ENCODE measurements around the gene CRYBB2.
"Not testable (repeated sequence)": the region's sequence is repeated elsewhere in the genome, so short reads cannot be mapped to it uniquely, and the experiment has no call there.

The CRYBB2 gene, protein sequence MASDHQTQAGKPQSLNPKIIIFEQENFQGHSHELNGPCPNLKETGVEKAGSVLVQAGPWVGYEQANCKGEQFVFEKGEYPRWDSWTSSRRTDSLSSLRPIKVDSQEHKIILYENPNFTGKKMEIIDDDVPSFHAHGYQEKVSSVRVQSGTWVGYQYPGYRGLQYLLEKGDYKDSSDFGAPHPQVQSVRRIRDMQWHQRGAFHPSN

GRCh38 chr22:25219211-25219689 is at the start of gene CRYBB2:
Gene CRYBB2 (plus strand): TSS chr22:25219639. CDS start chr22:25221430, 1,791 bp downstream.
- no peak for DNase-seq (ENCODE audit: low read depth)

GRCh38 chr22:25170426-25170980 is 48.9 kb upstream of the CRYBB2 start:
- DNase-seq (ENCODE audit: low read depth) = no peak

DNA sequence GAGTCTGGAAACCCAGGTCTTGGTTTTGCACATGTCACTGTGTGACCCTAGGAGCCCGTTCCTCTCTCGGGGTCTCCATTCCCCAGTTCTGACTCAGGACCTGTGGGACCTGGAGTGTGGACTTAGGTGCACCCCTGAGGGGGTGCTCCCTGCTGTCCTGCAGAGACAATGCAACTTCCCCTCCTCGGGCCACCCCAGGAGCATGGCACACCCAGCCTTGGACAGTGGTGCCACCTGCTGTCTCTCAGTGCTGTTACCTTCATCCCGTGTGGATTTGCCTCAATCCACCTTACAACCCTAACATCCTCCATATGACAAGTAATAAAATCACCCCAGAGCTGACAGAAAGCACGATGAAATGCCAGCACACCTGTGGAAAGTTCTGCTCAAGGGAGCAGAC is 47.3 kb upstream of the CRYBB2 start:
- no peak for DNase-seq (ENCODE audit: low read depth)

- DNase-seq (ENCODE audit: low read depth) = no peak
These were observed 45.1 kb upstream of the CRYBB2 start for GRCh38 chr22:25174156-25174887.

DNA sequence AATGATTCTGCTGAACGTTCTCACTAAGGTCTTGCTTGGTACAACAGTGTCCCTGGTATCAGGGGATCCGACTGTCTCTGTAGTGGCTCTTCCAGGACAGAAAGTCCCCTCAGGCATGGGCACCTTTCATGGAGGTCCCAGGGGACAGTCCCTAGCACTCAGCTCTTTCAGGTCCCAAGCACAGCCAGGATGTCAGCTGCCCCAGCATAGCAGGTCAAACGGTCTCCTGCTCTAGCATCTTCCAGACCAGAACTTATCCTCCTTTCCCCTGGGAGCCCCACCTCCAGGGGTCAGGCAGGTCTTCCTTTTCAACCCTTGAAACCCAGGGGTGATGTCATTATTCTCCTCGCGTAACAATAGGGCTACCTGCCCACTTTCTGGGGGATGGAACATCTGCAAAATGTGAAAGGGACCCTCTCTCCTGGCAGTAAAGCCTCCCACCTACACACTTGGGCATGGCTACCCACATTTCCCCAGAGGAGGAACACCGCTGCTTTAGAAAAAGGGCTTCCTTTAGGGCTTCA is 44.5 kb upstream of the CRYBB2 start:
- no peak for DNase-seq (ENCODE audit: low read depth)

DNA sequence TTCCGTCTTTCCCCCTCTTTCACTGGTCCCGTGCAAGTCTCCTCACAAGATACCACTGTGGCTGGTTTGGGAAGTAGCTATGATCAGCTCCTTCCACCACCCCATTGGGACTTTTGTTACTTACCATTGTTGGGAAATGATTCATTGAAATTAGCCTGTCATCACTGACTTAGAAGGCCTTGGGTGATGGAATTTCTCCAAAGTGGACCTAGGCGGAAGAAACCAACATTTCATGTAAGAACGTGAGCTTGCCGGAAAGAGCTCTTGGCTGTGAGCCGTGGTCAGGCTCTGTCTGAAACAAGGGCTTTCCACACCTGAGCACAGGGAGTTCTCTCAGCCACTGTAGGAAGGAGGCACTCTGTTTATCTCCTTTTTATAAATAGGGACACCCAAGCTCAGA is 43.3 kb upstream of the CRYBB2 start:
- DNase-seq (ENCODE audit: low read depth) = no peak

- no peak for DNase-seq (ENCODE audit: low read depth)
These were observed 42.6 kb upstream of the CRYBB2 start for GRCh38 chr22:25176799-25177198.

- DNase-seq (ENCODE audit: low read depth) = no peak
These were observed 42.2 kb upstream of the CRYBB2 start for GRCh38 chr22:25177226-25177625.

- no peak for DNase-seq (ENCODE audit: low read depth)
These were observed 41.5 kb upstream of the CRYBB2 start for GRCh38 chr22:25177895-25178294.

GRCh38 chr22:25178348-25178747 is 41.1 kb upstream of the CRYBB2 start:
- not testable (repeated sequence) for DNase-seq (ENCODE audit: low read depth)

DNA sequence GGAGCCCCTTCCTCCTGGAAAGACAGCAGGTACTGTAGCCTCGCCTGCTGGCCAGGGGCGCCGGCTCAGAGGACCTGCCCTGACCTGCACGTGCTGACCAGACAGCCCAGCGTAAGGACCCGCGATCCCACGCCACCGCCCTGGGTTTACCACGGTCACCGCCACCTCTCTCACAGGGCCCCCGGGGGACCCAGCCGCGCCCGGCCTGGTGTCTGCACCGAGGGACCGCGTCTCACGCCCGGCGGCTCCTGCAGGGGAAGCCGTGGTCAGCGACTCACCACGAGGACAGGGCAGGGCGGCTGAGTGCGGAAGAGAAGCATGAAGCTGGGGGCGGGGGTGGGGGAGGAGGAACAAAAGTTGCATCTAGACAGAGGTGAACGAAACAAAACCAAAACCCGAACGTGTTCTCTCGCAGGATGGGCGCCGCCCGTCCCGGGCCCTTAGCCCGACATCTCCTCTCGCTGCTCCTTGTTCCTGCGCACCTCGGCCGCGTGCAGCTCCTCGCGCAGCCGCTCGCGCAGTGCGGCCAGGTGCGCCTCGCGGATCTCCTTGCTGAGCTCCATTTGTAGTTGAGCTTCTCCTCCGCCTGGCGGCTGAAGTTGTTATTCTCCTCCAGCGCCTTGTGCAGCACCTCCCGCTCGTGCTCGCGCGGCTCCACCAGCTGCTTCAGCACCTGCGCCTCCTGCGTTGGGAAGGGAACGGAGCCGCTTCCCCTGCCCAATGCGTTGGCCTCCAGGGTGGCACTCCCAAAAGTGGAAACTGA is 40.4 kb upstream of the CRYBB2 start:
- DNase-seq (ENCODE audit: low read depth) = not testable (repeated sequence)

DNA sequence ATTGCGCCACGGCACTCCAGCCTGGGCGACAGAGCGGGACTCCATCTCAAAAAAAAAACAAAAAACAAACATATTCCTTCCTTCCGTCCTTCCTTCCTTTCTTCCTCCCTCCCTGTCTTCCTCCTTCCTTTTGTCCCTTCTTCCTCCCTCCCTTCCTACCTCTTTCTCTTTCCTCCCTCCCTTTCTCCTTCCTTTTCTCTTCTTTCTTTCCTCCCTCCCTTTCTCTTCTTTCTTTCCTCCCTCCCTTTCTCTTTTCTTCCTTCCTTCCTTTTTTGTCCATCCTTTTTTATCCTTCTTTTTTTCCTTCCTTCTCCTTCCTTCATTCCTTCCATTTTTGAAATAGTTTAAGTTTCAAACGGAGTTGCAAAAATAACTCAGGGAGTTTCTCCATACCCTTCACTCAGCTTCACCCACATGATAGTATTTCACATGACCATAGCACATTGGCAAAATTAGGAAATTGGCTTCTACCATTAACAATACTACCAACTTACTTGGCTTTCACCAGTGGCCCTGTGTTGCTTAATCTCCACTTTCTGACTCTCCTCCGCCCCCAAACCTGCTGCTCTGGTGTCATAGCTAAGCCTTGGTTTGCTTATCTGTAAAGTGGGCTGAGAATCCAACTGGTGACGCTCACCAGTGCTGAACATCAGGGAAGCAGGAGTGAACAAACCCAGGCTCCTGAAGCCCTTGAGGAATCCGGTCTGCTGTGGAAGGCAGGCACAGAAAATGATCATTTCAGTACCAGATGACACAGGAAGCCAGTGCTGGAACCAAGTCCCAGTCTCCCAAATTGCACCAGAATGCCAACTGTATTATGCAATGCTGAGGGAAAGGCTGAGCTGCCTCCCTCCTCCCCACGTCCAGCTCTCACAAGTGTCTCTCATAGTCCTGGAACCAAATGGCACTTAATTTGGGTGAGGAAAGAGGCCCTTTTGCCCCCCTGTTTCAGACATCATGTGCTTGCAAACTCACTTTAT is 37.0 kb upstream of the CRYBB2 start:
- DNase-seq (ENCODE audit: low read depth) = no peak

GRCh38 chr22:25183949-25184619 is 35.4 kb upstream of the CRYBB2 start:
- DNase-seq (ENCODE audit: low read depth) = no peak

DNA sequence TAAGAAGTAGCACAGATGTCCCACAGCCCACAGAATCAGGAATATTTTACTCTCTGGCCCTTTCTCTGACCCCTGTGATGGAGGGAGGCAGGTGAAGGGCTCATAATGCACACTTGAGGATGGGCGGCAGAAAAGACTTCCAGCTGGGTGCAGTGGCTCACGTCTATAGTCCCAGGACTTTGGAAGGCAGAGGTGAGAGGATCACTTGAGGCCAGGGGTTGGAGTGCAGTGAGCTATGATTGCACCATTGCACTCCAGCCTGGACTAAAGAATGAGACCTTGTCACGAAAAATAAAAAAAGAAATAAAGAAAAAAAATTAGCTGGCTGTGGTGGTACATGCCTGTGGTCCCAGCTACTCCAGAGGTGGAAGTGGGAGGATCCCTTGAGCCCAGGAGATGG is 33.3 kb upstream of the CRYBB2 start:
- no peak for DNase-seq (ENCODE audit: low read depth)

DNA sequence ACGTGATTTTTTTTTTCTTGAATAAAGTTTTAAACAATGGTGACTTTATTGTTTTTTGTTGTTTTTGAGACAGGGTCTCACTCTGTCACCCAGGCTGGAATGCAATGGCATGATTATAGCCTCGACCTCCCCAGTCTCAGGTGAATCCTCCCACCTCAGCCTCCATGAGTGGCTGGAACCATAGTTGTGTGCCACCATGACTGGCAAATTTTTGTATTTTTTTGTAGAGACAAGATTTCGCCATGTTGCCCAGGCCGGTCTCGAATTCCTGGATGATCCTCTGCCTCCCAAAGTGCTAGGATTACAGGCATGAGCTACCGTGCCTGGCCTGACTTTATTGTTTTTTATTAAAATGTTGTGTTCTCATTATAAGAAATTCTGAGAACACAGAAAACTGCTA is 32.0 kb upstream of the CRYBB2 start:
- DNase-seq (ENCODE audit: low read depth) = no peak

DNA sequence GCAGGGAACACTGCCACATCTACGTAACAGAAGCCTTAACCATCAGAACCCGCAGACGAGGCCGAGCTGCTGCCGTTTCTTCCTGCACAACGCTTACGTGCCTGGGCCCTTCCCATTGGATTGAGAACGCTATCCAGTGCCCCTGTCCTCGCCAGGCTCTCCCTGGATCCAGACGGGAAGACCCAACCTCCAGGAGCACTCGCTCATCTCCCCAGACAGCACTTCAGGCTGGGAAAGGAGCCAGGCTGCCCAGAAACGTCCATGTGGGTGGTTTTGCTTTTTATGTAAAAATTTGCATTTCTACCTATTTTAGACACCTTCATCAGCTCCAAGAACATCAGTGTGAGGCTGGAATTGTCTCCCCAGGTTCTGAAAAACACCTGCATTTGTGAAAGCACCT is 27.0 kb upstream of the CRYBB2 start:
- DNase-seq (ENCODE audit: low read depth) = no peak

- no peak for DNase-seq (ENCODE audit: low read depth)
These were observed 26.3 kb upstream of the CRYBB2 start for GRCh38 chr22:25193130-25193529.

DNA sequence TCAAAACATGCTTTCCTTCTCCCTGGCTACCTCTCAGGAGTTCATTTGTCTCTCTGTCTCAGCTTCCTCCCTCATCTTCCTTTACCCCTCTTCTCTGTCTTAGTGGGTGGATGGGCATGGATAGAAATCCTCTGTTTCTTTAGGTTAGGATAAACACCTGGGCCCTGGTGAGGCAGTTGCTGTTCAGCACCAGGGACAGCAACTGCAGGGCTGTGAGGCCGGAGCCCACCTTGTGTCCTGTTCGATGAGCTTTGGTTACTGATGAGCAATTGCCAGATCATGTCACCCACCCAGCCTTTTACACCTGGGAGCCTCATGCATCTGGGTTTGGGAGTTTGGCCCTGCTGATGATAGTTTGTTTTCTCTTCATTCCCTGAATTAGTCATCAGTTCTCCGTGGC is 25.9 kb upstream of the CRYBB2 start:
- no peak for DNase-seq (ENCODE audit: low read depth)

- DNase-seq (ENCODE audit: low read depth) = no peak
These were observed 23.1 kb upstream of the CRYBB2 start for GRCh38 chr22:25196326-25196725.

DNA sequence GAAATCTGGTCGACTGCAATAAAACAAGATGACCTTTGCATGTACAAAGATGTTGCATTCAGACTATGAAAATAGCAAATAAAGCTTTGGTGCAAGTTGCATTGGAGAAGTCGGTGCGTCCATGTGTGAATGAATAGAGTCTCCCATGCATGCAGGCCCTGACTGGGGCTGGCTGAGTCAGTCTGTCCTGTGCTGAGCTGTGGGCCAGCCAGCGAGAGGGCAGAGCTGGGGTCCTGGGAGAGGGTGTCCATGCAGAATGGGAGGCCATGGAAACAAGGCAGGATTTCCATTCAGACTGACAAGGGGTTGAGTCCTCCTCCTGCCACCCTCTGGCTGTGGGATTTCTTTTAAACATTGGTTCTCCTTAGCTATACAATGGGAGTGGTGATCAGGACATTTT is 22.1 kb upstream of the CRYBB2 start:
- no peak for DNase-seq (ENCODE audit: low read depth)

Data from stimulated activated CD8-positive, alpha-beta memory T cell treated with anti-CD3 and anti-CD28 coated beads, Interleukin-7, amount 100 ng/mL, for 24 hours (primary cell).